Measurements from ENCODE around the gene FOXO1.

Gene FOXO1

GRCh38 chr13:40635315-40635995, 31.0 kb downstream of the FOXO1 start:
- no peak for DNase-seq

GRCh38 chr13:40632915-40633314, 33.5 kb downstream of the FOXO1 start:
- DNase-seq = no peak

GRCh38 chr13:40631605-40632004, 34.8 kb downstream of the FOXO1 start:
- no peak for DNase-seq

- no peak for DNase-seq
Observed at GRCh38 chr13:40629678-40630384, 36.6 kb downstream of the FOXO1 start.

GRCh38 chr13:40626977-40627376, 39.5 kb downstream of the FOXO1 start:
- DNase-seq = no peak

GRCh38 chr13:40626561-40626960, 39.9 kb downstream of the FOXO1 start:
- no peak for DNase-seq

- no peak for DNase-seq
Observed at GRCh38 chr13:40624986-40625385, 41.5 kb downstream of the FOXO1 start.

GRCh38 chr13:40624383-40624782, 42.1 kb downstream of the FOXO1 start:
- DNase-seq = no peak

- no peak for DNase-seq
Observed at GRCh38 chr13:40622761-40623160, 43.7 kb downstream of the FOXO1 start.

- DNase-seq = no peak
Observed at GRCh38 chr13:40622246-40622645, 44.2 kb downstream of the FOXO1 start.

GRCh38 chr13:40619479-40619814, 47.0 kb downstream of the FOXO1 start:
- no peak for DNase-seq

GRCh38 chr13:40618581-40619478, 47.6 kb downstream of the FOXO1 start:
- DNase-seq = no peak

- no peak for DNase-seq
Observed at GRCh38 chr13:40617801-40618356, 48.6 kb downstream of the FOXO1 start.

GRCh38 chr13:40615619-40616018, 50.8 kb downstream of the FOXO1 start:
- no peak for DNase-seq

GRCh38 chr13:40613914-40614313, 52.5 kb downstream of the FOXO1 start:
- DNase-seq = no peak

- no peak for DNase-seq
Observed at GRCh38 chr13:40613192-40613818, 53.1 kb downstream of the FOXO1 start.

GRCh38 chr13:40612041-40612440, 54.4 kb downstream of the FOXO1 start:
- no peak for DNase-seq

- no peak for DNase-seq
Observed at GRCh38 chr13:40611635-40612034, 54.8 kb downstream of the FOXO1 start.

GRCh38 chr13:40611004-40611403, 55.4 kb downstream of the FOXO1 start:
- DNase-seq = no peak

- no peak for DNase-seq
Observed at GRCh38 chr13:40609972-40610726, 56.3 kb downstream of the FOXO1 start.

- no peak for DNase-seq
Observed at GRCh38 chr13:40608308-40608707, 58.1 kb downstream of the FOXO1 start.

GRCh38 chr13:40605573-40605972, 60.9 kb downstream of the FOXO1 start:
- no peak for DNase-seq

All from NCI-H524 (cell line).